Measurements from ENCODE around the gene MBTPS1. TPM values are rescaled to one million over a fixed set of nuclear protein-coding genes. Genes with fewer than 3 reads are reported as not detected.

MBTPS1 gene
- total and polyA plus RNA-seq, 2 experiments from 2014 or later = 18.1 to 49.3 TPM

DNA sequence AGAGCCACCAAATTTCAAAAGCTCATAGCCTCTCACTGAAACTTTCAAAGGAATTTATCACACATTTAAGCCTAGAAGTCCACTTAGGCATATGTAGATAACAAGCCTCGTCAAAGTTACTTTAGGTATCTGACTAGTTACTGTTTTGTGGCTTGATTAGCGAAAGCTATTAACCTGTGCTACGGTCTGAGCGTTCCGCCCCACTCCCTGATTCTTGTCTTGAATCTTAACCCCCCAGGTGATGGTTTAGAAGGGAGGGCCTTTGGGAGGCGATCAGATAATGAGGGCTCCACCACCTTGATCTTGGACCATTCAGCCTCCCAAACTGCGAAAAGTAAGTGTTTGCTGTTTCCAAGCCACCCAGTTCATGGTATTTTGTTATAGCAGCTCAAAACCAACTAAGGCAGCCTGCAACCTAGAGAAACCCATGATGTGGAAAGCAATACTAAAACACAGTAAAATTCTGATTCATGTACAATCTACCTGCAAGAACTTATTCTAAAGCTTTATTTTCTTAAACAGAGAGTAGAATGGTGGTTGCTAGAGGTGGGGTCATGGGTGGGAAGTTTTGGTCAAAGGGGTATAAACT, 21.1 kb upstream of the MBTPS1 start:
- H3K79me2 ChIP-seq (replicated peaks; ENCODE audit: insufficient read depth) = peaks cover 97% of the 10 kb centered on the region
- peaks cover 3% of the 10 kb centered on the region for H3K36me3 Mint-ChIP-seq (ENCODE audit: low read depth)
- H3K9me3 Mint-ChIP-seq = no peaks in the 10 kb centered on the region
- peaks cover 57% of the 10 kb centered on the region for H3K4me1 Mint-ChIP-seq
- peaks cover 43% of the 10 kb centered on the region for H3K4me1 ChIP-seq (ENCODE audit: insufficient read depth)
- no peak overlapping the region for H3K27ac Mint-ChIP-seq
- peaks cover 10% of the 10 kb centered on the region for H3K27me3 Mint-ChIP-seq (ENCODE audit: insufficient read depth, low read depth, poor library complexity)
- H3K27ac ChIP-seq (ENCODE audit: low read depth) = no peak overlapping the region
- no peaks in the 10 kb centered on the region for H3F3A ChIP-seq (replicated peaks; ENCODE audit: low read depth)
- DNase-seq (ENCODE audit: low spot score) (no peak), ATAC-seq (no peak)
- H3K4me3 ChIP-seq = no peak overlapping the region
- no peaks in the 10 kb centered on the region for H3K9me2 ChIP-seq (ENCODE audit: insufficient read depth)
- TF ChIP-seq STAT1 (IDR thresholded peaks at IDR 0.05; ENCODE audit: unreplicated experiment) (no peak), ZNF114 (CRISPR knock-in tag; IDR thresholded peaks at IDR 0.05) (no peak), NANOG (IDR thresholded peaks at IDR 0.05; ENCODE audit: borderline replicate concordance) (no peak), CREB1 (CRISPR knock-in tag; IDR thresholded peaks at IDR 0.05; ENCODE audit: low read depth) (no peak), POLR2AphosphoS5 (IDR thresholded peaks at IDR 0.05; ENCODE audit: low read depth) (no peak), ZNF331 (CRISPR knock-in tag; IDR thresholded peaks at IDR 0.05; ENCODE audit: low read depth) (no peak), JUNB (IDR thresholded peaks at IDR 0.05; ENCODE audit: unreplicated experiment) (no peak), EZH2 (IDR thresholded peaks at IDR 0.05; ENCODE audit: low read depth, unreplicated experiment) (no peak), EZH2phosphoT487 (IDR thresholded peaks at IDR 0.05; ENCODE audit: unreplicated experiment) (no peak), ETS1 (IDR thresholded peaks at IDR 0.05) (no peak)
- TF ChIP-seq, protein P1, sequence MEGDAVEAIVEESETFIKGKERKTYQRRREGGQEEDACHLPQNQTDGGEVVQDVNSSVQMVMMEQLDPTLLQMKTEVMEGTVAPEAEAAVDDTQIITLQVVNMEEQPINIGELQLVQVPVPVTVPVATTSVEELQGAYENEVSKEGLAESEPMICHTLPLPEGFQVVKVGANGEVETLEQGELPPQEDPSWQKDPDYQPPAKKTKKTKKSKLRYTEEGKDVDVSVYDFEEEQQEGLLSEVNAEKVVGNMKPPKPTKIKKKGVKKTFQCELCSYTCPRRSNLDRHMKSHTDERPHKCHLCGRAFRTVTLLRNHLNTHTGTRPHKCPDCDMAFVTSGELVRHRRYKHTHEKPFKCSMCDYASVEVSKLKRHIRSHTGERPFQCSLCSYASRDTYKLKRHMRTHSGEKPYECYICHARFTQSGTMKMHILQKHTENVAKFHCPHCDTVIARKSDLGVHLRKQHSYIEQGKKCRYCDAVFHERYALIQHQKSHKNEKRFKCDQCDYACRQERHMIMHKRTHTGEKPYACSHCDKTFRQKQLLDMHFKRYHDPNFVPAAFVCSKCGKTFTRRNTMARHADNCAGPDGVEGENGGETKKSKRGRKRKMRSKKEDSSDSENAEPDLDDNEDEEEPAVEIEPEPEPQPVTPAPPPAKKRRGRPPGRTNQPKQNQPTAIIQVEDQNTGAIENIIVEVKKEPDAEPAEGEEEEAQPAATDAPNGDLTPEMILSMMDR (conservative IDR thresholded peaks at IDR 0.05; ENCODE audit: low read depth in 2 of 2) = no peak
- TF ChIP-seq, protein P2, sequence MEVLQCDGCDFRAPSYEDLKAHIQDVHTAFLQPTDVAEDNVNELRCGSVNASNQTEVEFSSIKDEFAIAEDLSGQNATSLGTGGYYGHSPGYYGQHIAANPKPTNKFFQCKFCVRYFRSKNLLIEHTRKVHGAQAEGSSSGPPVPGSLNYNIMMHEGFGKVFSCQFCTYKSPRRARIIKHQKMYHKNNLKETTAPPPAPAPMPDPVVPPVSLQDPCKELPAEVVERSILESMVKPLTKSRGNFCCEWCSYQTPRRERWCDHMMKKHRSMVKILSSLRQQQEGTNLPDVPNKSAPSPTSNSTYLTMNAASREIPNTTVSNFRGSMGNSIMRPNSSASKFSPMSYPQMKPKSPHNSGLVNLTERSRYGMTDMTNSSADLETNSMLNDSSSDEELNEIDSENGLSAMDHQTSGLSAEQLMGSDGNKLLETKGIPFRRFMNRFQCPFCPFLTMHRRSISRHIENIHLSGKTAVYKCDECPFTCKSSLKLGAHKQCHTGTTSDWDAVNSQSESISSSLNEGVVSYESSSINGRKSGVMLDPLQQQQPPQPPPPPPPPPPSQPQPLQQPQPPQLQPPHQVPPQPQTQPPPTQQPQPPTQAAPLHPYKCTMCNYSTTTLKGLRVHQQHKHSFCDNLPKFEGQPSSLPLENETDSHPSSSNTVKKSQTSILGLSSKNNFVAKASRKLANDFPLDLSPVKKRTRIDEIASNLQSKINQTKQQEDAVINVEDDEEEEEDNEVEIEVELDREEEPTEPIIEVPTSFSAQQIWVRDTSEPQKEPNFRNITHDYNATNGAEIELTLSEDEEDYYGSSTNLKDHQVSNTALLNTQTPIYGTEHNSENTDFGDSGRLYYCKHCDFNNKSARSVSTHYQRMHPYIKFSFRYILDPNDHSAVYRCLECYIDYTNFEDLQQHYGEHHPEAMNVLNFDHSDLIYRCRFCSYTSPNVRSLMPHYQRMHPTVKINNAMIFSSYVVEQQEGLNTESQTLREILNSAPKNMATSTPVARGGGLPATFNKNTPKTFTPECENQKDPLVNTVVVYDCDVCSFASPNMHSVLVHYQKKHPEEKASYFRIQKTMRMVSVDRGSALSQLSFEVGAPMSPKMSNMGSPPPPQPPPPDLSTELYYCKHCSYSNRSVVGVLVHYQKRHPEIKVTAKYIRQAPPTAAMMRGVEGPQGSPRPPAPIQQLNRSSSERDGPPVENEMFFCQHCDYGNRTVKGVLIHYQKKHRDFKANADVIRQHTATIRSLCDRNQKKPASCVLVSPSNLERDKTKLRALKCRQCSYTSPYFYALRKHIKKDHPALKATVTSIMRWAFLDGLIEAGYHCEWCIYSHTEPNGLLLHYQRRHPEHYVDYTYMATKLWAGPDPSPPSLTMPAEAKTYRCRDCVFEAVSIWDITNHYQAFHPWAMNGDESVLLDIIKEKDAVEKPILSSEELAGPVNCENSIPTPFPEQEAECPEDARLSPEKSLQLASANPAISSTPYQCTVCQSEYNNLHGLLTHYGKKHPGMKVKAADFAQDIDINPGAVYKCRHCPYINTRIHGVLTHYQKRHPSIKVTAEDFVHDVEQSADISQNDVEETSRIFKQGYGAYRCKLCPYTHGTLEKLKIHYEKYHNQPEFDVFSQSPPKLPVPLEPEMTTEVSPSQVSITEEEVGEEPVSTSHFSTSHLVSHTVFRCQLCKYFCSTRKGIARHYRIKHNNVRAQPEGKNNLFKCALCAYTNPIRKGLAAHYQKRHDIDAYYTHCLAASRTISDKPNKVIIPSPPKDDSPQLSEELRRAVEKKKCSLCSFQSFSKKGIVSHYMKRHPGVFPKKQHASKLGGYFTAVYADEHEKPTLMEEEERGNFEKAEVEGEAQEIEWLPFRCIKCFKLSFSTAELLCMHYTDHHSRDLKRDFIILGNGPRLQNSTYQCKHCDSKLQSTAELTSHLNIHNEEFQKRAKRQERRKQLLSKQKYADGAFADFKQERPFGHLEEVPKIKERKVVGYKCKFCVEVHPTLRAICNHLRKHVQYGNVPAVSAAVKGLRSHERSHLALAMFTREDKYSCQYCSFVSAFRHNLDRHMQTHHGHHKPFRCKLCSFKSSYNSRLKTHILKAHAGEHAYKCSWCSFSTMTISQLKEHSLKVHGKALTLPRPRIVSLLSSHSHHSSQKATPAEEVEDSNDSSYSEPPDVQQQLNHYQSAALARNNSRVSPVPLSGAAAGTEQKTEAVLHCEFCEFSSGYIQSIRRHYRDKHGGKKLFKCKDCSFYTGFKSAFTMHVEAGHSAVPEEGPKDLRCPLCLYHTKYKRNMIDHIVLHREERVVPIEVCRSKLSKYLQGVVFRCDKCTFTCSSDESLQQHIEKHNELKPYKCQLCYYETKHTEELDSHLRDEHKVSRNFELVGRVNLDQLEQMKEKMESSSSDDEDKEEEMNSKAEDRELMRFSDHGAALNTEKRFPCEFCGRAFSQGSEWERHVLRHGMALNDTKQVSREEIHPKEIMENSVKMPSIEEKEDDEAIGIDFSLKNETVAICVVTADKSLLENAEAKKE (CRISPR knock-in tag; IDR thresholded peaks at IDR 0.05) = no peak
- TF ChIP-seq, protein P3, sequence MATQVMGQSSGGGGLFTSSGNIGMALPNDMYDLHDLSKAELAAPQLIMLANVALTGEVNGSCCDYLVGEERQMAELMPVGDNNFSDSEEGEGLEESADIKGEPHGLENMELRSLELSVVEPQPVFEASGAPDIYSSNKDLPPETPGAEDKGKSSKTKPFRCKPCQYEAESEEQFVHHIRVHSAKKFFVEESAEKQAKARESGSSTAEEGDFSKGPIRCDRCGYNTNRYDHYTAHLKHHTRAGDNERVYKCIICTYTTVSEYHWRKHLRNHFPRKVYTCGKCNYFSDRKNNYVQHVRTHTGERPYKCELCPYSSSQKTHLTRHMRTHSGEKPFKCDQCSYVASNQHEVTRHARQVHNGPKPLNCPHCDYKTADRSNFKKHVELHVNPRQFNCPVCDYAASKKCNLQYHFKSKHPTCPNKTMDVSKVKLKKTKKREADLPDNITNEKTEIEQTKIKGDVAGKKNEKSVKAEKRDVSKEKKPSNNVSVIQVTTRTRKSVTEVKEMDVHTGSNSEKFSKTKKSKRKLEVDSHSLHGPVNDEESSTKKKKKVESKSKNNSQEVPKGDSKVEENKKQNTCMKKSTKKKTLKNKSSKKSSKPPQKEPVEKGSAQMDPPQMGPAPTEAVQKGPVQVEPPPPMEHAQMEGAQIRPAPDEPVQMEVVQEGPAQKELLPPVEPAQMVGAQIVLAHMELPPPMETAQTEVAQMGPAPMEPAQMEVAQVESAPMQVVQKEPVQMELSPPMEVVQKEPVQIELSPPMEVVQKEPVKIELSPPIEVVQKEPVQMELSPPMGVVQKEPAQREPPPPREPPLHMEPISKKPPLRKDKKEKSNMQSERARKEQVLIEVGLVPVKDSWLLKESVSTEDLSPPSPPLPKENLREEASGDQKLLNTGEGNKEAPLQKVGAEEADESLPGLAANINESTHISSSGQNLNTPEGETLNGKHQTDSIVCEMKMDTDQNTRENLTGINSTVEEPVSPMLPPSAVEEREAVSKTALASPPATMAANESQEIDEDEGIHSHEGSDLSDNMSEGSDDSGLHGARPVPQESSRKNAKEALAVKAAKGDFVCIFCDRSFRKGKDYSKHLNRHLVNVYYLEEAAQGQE (IDR thresholded peaks at IDR 0.05; ENCODE audit: unreplicated experiment) = no peak
- no peak overlapping the region for H2AFZ ChIP-seq
- no peaks in the 10 kb centered on the region; the same call in 1 of the 2 replicates for H3K36me3 ChIP-seq (ENCODE audit: insufficient read depth)
- peaks cover 20% of the 10 kb centered on the region for H4K20me1 ChIP-seq (replicated peaks; ENCODE audit: insufficient read depth)
- no peaks in the 10 kb centered on the region for H3K27me3 ChIP-seq (ENCODE audit: insufficient read depth)
- H3K4me2 ChIP-seq = no peak overlapping the region
- no peak overlapping the region for H3K4me3 Mint-ChIP-seq

Data from GM23338 (cell line).